Suprapubic skin (tissue), 3 donors: ENCODE data around the gene KLRK1.
"Not testable (repeated sequence)": the region's sequence is repeated elsewhere in the genome, so short reads cannot be mapped to it uniquely, and the experiment has no call there.

Experiments used
- CTCF ChIP-seq, 2 donors: fragments of 200-600 bp in 1 of 2; fragments of 450-650 bp in 1 of 2; sonication (generic) in 1 of 2; IDR thresholded peaks; one replicate each; pipeline ENCODE4 v1.5.1; 2016 to 2019; ENCODE audit warnings: antibody characterized with exemption in 2 of 2, mild to moderate bottlenecking in 1 of 2, moderate library complexity in 1 of 2
- POLR2AphosphoS5 ChIP-seq, 3 donors: sonication (generic); formaldehyde crosslinking; IDR thresholded peaks; one replicate each; pipeline ENCODE4 v1.6.1; 2017; ENCODE audit warnings: antibody characterized with exemption in 3 of 3

- TF ChIP-seq CTCF, POLR2AphosphoS5 (IDR thresholded peaks at IDR 0.05): not testable (repeated sequence)
These were observed 46.0 kb upstream of the KLRK1 start, which contains the start of gene KLRC2 for GRCh38 chr12:10435816-10436215.
